GM23338 (cell line): Measurements from ENCODE around the gene MAP4K5. TPM values are rescaled to one million over a fixed set of nuclear protein-coding genes. Genes with fewer than 3 reads are reported as not detected.

Source experiments
- ATAC-seq: fragments of 200-7000 bp; cut with Tn5 transposase; 3 replicates; pipeline ENCODE4 v1.9.1; 2020
- DNase-seq: peaks from one replicate; pipeline ENCODE4 v3.0.0-alpha.2; 2015; ENCODE audit warnings: low spot score
- H2AFZ ChIP-seq: fragments of 200-600 bp; sonication (generic); 2 replicates; pipeline ENCODE4 v1.8.0; 2016; ENCODE audit warnings: antibody characterized with exemption, mild to moderate bottlenecking, moderate library complexity
- H3F3A ChIP-seq: fragments of 200-600 bp; sonication (generic); replicated peaks from 2 replicates; pipeline ENCODE4 v1.8.0; 2017; ENCODE audit warnings: antibody characterized with exemption, mixed run types, low read depth
- H3K27ac ChIP-seq: fragments of 200-600 bp; sonication (generic); 2 replicates; pipeline ENCODE4 v1.6.1; 2016; ENCODE audit warnings: low read depth
- H3K27me3 ChIP-seq: fragments of 200-600 bp; sonication (generic); 2 replicates; pipeline ENCODE4 v1.8.0; 2016; ENCODE audit warnings: mild to moderate bottlenecking, mixed run types, moderate library complexity; ENCODE audit not compliant: insufficient read depth
- H3K36me3 ChIP-seq: fragments of 200-600 bp; sonication (generic); 2 replicates; pipeline ENCODE4 v1.8.0; 2016; ENCODE audit warnings: mild to moderate bottlenecking; ENCODE audit not compliant: insufficient read depth
- H3K4me1 ChIP-seq: fragments of 200-600 bp; sonication (generic); 2 replicates; pipeline ENCODE4 v1.8.0; 2016; ENCODE audit warnings: mild to moderate bottlenecking, moderate library complexity; ENCODE audit not compliant: insufficient read depth
- H3K4me2 ChIP-seq: fragments of 200-600 bp; sonication (generic); 2 replicates; pipeline ENCODE4 v1.7.1; 2017; ENCODE audit warnings: mixed run types
- H3K4me3 ChIP-seq: fragments of 200-600 bp; sonication (generic); 2 replicates; pipeline ENCODE4 v1.6.1; 2016; ENCODE audit warnings: mixed run types
- H3K79me2 ChIP-seq: fragments of 200-600 bp; sonication (generic); replicated peaks from 2 replicates; pipeline ENCODE4 v1.8.0; 2017; ENCODE audit warnings: mild to moderate bottlenecking; ENCODE audit not compliant: insufficient read depth
- H3K9me2 ChIP-seq: fragments of 200-600 bp; sonication (generic); 2 replicates; pipeline ENCODE4 v1.8.0; 2017; ENCODE audit not compliant: insufficient read depth
- H4K20me1 ChIP-seq: fragments of 200-600 bp; sonication (generic); replicated peaks from 2 replicates; pipeline ENCODE4 v1.8.0; 2017; ENCODE audit warnings: mild to moderate bottlenecking; ENCODE audit not compliant: insufficient read depth
- H3K27ac Mint-ChIP-seq: 2 replicates; pipeline ENCODE4 v1.8.0; 2020; ENCODE audit warnings: inconsistent platforms, mild to moderate bottlenecking, moderate library complexity, mixed read lengths
- H3K27me3 Mint-ChIP-seq: 3 replicates; pipeline ENCODE4 v1.8.0; 2022; ENCODE audit warnings: low read depth, mild to moderate bottlenecking, moderate library complexity, mixed read lengths, inconsistent platforms; ENCODE audit not compliant: insufficient read depth, poor library complexity
- H3K36me3 Mint-ChIP-seq: 3 replicates; pipeline ENCODE4 v1.8.0; 2021; ENCODE audit warnings: low read depth, mild to moderate bottlenecking, inconsistent platforms, moderate library complexity, mixed read lengths
- H3K4me1 Mint-ChIP-seq: 3 replicates; pipeline ENCODE4 v1.8.0; 2020; ENCODE audit warnings: mild to moderate bottlenecking, inconsistent platforms, mixed read lengths
- H3K4me3 Mint-ChIP-seq: 3 replicates; pipeline ENCODE4 v1.8.0; 2021; ENCODE audit warnings: moderate library complexity, mild to moderate bottlenecking, inconsistent platforms, mixed read lengths
- H3K9me3 Mint-ChIP-seq: 3 replicates; pipeline ENCODE4 v1.8.0; 2020; ENCODE audit warnings: moderate library complexity, mild to moderate bottlenecking, inconsistent platforms, mixed read lengths
- CREB1 ChIP-seq: fragments of 250-450 bp; sonication (Bioruptor Pico); IDR thresholded peaks from 2 replicates; pipeline ENCODE4 v1.5.0; 2020; ENCODE audit warnings: low read depth, mild to moderate bottlenecking, moderate library complexity
- EZH2 ChIP-seq: fragments of 200-600 bp; sonication (generic); IDR thresholded peaks from one replicate; pipeline ENCODE4 v1.8.0; 2017; ENCODE audit warnings: antibody characterized with exemption, mild to moderate bottlenecking, low read depth; ENCODE audit not compliant: unreplicated experiment
- EZH2phosphoT487 ChIP-seq: fragments of 200-600 bp; sonication (generic); IDR thresholded peaks from one replicate; pipeline ENCODE4 v1.8.1; 2018; ENCODE audit warnings: antibody characterized with exemption; ENCODE audit not compliant: unreplicated experiment
- JUNB ChIP-seq: IDR thresholded peaks from one replicate; pipeline ENCODE4 v1.6.1; 2016; ENCODE audit warnings: antibody characterized with exemption; ENCODE audit not compliant: unreplicated experiment
- NANOG ChIP-seq: IDR thresholded peaks from 2 replicates; pipeline ENCODE4 v1.6.1; 2016; ENCODE audit warnings: antibody characterized with exemption, borderline replicate concordance
- POLR2AphosphoS5 ChIP-seq: IDR thresholded peaks from 2 replicates; pipeline ENCODE4 v1.6.1; 2016; ENCODE audit warnings: antibody characterized with exemption, low read depth
- STAT1 ChIP-seq: IDR thresholded peaks from one replicate; pipeline ENCODE4 v1.6.1; 2016; ENCODE audit warnings: antibody characterized with exemption; ENCODE audit not compliant: unreplicated experiment
- ZNF114 ChIP-seq: fragments of 250-450 bp; sonication (Bioruptor Pico); IDR thresholded peaks from 2 replicates; pipeline ENCODE4 v1.5.0; 2020; ENCODE audit warnings: mild to moderate bottlenecking, moderate library complexity
- ZNF331 ChIP-seq: fragments of 250-450 bp; sonication (Bioruptor Pico); IDR thresholded peaks from 2 replicates; pipeline ENCODE4 v1.5.0; 2020; ENCODE audit warnings: low read depth, mild to moderate bottlenecking, moderate library complexity
- polyA plus RNA-seq: library from polyadenylated mRNA; unstranded; fragments of >200 nt; fragmentation: Nextera tagmentation; extraction: Ambion mirVana; gene quantifications from 2 replicates; pipeline ENCODE4 v1.2.1, GENCODE V29; 2016
- total RNA-seq: library from RNA; depleted of rRNA; stranded (reverse); fragments of >200 nt; shearing (Covaris generic); gene quantifications from 2 replicates; pipeline ENCODE4 v1.2.3, GENCODE V29; 2014
- TF ChIP-seq, protein P1 (sequence below): IDR thresholded peaks from 2 replicates; pipeline ENCODE4 v1.6.1; 2016; ENCODE audit warnings: antibody characterized with exemption
- TF ChIP-seq, protein P2 (sequence below): IDR thresholded peaks from one replicate; pipeline ENCODE4 v1.6.1; 2018; ENCODE audit warnings: antibody characterized with exemption; ENCODE audit not compliant: unreplicated experiment
- TF ChIP-seq, protein P3 (sequence below): fragments of 250-450 bp; sonication (Bioruptor Pico); IDR thresholded peaks from 2 replicates; pipeline ENCODE4 v1.5.0; 2020; ENCODE audit warnings: mild to moderate bottlenecking, moderate library complexity
- TF ChIP-seq, protein P4 (sequence below), 2 experiments: fragments of 200-600 bp in 1 of 2; sonication (generic) in 1 of 2; conservative IDR thresholded peaks; 2 replicates each; pipeline versions ENCODE4 v1.5.1 to v1.6.1; 2016 to 2017; ENCODE audit warnings: antibody characterized with exemption in 2 of 2, low read depth in 2 of 2, mild to moderate bottlenecking in 2 of 2, moderate library complexity in 1 of 2

MAP4K5 gene
- total and polyA plus RNA-seq, 2 experiments from 2014 or later = 71.4 to 74.6 TPM

DNA sequence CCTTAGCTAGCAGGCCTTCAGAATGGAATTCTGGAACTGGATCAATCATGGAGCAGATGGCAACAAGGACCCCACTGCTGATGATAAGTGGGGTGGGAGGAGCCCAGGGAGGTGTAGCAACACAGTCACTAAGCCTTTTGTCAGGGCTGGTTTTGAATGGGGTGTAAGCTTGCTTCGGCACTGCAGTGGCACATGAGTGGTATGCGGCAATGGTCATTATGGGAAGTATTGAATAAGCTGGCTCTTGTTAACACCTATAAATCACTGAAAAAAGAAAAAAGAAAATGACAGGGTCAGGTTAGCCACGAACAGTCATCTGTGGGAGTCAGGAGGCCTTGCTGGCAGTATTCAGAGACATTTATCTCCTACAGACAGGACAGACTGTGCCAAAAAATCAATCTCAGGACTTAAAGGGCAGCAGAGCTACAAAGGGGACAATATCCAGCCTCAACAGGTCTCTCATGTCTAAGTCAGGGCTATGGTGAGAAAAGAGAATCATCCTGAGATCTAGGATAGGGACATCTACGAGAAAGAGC is 154.8 kb downstream of the MAP4K5 start:
- Mint-ChIP-seq H3K27ac (no peak overlapping the region), H3K36me3 (no peaks in the 10 kb centered on the region), H3K4me1 (no peaks in the 10 kb centered on the region), H3K27me3 (peaks cover 3% of the 10 kb centered on the region), H3K4me3 (no peak overlapping the region), H3K9me3 (no peaks in the 10 kb centered on the region; the same call in 2 of the 3 replicates)
- H3F3A ChIP-seq = no peaks in the 10 kb centered on the region
- H2AFZ ChIP-seq = no peak overlapping the region
- no peaks in the 10 kb centered on the region for H3K36me3 ChIP-seq
- H4K20me1 ChIP-seq = no peaks in the 10 kb centered on the region
- H3K9me2 ChIP-seq = no peaks in the 10 kb centered on the region
- no peak for TF ChIP-seq NANOG
- TF ChIP-seq EZH2 = no peak
- TF ChIP-seq, protein P1, sequence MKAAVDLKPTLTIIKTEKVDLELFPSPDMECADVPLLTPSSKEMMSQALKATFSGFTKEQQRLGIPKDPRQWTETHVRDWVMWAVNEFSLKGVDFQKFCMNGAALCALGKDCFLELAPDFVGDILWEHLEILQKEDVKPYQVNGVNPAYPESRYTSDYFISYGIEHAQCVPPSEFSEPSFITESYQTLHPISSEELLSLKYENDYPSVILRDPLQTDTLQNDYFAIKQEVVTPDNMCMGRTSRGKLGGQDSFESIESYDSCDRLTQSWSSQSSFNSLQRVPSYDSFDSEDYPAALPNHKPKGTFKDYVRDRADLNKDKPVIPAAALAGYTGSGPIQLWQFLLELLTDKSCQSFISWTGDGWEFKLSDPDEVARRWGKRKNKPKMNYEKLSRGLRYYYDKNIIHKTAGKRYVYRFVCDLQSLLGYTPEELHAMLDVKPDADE = no peak
- TF ChIP-seq JUNB = no peak
- TF ChIP-seq POLR2AphosphoS5 = no peak
- no peak for TF ChIP-seq ZNF331
- TF ChIP-seq, protein P2, sequence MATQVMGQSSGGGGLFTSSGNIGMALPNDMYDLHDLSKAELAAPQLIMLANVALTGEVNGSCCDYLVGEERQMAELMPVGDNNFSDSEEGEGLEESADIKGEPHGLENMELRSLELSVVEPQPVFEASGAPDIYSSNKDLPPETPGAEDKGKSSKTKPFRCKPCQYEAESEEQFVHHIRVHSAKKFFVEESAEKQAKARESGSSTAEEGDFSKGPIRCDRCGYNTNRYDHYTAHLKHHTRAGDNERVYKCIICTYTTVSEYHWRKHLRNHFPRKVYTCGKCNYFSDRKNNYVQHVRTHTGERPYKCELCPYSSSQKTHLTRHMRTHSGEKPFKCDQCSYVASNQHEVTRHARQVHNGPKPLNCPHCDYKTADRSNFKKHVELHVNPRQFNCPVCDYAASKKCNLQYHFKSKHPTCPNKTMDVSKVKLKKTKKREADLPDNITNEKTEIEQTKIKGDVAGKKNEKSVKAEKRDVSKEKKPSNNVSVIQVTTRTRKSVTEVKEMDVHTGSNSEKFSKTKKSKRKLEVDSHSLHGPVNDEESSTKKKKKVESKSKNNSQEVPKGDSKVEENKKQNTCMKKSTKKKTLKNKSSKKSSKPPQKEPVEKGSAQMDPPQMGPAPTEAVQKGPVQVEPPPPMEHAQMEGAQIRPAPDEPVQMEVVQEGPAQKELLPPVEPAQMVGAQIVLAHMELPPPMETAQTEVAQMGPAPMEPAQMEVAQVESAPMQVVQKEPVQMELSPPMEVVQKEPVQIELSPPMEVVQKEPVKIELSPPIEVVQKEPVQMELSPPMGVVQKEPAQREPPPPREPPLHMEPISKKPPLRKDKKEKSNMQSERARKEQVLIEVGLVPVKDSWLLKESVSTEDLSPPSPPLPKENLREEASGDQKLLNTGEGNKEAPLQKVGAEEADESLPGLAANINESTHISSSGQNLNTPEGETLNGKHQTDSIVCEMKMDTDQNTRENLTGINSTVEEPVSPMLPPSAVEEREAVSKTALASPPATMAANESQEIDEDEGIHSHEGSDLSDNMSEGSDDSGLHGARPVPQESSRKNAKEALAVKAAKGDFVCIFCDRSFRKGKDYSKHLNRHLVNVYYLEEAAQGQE = no peak
- no peak for TF ChIP-seq CREB1 (CRISPR knock-in tag)
- TF ChIP-seq STAT1 = no peak
- TF ChIP-seq, protein P3, sequence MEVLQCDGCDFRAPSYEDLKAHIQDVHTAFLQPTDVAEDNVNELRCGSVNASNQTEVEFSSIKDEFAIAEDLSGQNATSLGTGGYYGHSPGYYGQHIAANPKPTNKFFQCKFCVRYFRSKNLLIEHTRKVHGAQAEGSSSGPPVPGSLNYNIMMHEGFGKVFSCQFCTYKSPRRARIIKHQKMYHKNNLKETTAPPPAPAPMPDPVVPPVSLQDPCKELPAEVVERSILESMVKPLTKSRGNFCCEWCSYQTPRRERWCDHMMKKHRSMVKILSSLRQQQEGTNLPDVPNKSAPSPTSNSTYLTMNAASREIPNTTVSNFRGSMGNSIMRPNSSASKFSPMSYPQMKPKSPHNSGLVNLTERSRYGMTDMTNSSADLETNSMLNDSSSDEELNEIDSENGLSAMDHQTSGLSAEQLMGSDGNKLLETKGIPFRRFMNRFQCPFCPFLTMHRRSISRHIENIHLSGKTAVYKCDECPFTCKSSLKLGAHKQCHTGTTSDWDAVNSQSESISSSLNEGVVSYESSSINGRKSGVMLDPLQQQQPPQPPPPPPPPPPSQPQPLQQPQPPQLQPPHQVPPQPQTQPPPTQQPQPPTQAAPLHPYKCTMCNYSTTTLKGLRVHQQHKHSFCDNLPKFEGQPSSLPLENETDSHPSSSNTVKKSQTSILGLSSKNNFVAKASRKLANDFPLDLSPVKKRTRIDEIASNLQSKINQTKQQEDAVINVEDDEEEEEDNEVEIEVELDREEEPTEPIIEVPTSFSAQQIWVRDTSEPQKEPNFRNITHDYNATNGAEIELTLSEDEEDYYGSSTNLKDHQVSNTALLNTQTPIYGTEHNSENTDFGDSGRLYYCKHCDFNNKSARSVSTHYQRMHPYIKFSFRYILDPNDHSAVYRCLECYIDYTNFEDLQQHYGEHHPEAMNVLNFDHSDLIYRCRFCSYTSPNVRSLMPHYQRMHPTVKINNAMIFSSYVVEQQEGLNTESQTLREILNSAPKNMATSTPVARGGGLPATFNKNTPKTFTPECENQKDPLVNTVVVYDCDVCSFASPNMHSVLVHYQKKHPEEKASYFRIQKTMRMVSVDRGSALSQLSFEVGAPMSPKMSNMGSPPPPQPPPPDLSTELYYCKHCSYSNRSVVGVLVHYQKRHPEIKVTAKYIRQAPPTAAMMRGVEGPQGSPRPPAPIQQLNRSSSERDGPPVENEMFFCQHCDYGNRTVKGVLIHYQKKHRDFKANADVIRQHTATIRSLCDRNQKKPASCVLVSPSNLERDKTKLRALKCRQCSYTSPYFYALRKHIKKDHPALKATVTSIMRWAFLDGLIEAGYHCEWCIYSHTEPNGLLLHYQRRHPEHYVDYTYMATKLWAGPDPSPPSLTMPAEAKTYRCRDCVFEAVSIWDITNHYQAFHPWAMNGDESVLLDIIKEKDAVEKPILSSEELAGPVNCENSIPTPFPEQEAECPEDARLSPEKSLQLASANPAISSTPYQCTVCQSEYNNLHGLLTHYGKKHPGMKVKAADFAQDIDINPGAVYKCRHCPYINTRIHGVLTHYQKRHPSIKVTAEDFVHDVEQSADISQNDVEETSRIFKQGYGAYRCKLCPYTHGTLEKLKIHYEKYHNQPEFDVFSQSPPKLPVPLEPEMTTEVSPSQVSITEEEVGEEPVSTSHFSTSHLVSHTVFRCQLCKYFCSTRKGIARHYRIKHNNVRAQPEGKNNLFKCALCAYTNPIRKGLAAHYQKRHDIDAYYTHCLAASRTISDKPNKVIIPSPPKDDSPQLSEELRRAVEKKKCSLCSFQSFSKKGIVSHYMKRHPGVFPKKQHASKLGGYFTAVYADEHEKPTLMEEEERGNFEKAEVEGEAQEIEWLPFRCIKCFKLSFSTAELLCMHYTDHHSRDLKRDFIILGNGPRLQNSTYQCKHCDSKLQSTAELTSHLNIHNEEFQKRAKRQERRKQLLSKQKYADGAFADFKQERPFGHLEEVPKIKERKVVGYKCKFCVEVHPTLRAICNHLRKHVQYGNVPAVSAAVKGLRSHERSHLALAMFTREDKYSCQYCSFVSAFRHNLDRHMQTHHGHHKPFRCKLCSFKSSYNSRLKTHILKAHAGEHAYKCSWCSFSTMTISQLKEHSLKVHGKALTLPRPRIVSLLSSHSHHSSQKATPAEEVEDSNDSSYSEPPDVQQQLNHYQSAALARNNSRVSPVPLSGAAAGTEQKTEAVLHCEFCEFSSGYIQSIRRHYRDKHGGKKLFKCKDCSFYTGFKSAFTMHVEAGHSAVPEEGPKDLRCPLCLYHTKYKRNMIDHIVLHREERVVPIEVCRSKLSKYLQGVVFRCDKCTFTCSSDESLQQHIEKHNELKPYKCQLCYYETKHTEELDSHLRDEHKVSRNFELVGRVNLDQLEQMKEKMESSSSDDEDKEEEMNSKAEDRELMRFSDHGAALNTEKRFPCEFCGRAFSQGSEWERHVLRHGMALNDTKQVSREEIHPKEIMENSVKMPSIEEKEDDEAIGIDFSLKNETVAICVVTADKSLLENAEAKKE (CRISPR knock-in tag) = no peak
- TF ChIP-seq ZNF114 (CRISPR knock-in tag) = no peak
- no peak for TF ChIP-seq EZH2phosphoT487
- TF ChIP-seq, protein P4, sequence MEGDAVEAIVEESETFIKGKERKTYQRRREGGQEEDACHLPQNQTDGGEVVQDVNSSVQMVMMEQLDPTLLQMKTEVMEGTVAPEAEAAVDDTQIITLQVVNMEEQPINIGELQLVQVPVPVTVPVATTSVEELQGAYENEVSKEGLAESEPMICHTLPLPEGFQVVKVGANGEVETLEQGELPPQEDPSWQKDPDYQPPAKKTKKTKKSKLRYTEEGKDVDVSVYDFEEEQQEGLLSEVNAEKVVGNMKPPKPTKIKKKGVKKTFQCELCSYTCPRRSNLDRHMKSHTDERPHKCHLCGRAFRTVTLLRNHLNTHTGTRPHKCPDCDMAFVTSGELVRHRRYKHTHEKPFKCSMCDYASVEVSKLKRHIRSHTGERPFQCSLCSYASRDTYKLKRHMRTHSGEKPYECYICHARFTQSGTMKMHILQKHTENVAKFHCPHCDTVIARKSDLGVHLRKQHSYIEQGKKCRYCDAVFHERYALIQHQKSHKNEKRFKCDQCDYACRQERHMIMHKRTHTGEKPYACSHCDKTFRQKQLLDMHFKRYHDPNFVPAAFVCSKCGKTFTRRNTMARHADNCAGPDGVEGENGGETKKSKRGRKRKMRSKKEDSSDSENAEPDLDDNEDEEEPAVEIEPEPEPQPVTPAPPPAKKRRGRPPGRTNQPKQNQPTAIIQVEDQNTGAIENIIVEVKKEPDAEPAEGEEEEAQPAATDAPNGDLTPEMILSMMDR (conservative IDR thresholded peaks at IDR 0.05; ENCODE audit: low read depth in 2 of 2) = no peak
- no peaks in the 10 kb centered on the region for H3K27me3 ChIP-seq
- no peaks in the 10 kb centered on the region for H3K79me2 ChIP-seq
- DNase-seq (no peak), ATAC-seq (no peak)
- no peak overlapping the region for H3K4me3 ChIP-seq
- no peak overlapping the region for H3K27ac ChIP-seq
- no peaks in the 10 kb centered on the region for H3K4me1 ChIP-seq
- no peak overlapping the region for H3K4me2 ChIP-seq
